ENCODE results near the gene SRA1.
"Not testable (repeated sequence)": the region's sequence is repeated elsewhere in the genome, so short reads cannot be mapped to it uniquely, and the experiment has no call there.

SRA1 gene

GRCh38 chr5:140557136-140557805 lies at the start of gene SRA1:
Gene SRA1, minus strand, starts transcription at chr5:140557473. Its CDS starts 21 bp downstream, at chr5:140557452.
- FAIRE-seq (no peak), DNase-seq (ENCODE audit: insufficient read length, low spot score) (peak; percentile 92)
- TF ChIP-seq POLR2A (IDR thresholded peaks at IDR 0.05; ENCODE audit: low read depth, low read length) = peak; percentile 98

DNA sequence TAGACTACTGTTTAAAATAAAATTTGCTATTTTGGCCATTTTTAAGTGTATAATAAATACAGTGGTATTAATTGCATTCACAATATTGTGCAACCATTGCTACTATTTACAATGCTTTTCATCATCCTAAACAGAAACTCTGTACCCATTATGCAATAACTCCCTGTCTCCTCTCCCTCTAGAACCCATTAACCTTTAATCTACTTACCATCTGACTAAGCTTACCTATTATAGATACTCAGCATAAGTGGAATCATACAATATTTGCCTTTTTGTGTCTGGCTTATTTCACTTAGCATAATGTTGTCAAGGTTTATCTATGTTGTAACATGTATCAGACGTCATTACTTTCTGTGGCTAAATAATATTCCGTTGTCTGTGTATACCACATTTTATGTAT lies 49.8 kb upstream of the SRA1 start:
- TF ChIP-seq POLR2A (IDR thresholded peaks at IDR 0.05; ENCODE audit: low read depth, low read length) = no peak
- DNase-seq (ENCODE audit: insufficient read length, low spot score) = no peak
- no peak for FAIRE-seq

- FAIRE-seq (no peak), DNase-seq (ENCODE audit: insufficient read length, low spot score) (no peak)
- no peak for TF ChIP-seq POLR2A (IDR thresholded peaks at IDR 0.05; ENCODE audit: low read depth, low read length)
Observed at GRCh38 chr5:140605879-140606278, 48.6 kb upstream of the SRA1 start.

DNA sequence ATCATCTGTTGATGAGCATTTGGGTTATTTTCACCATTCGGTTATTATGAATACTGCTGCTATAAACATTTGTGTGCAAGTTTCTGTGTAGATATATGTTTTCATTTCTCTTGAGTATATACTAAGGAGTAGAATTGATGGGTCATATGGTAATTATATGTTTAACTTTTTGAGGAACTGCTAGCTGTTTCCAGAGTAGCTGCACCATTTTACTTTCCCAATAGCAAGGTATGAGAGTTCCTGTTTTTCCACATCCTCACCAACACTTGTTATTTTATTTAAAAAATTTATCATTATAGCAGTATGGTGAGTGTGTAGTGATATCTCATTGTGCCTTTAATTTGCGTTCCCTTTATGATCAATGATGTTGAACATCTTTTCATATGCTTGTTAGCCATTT lies 46.5 kb upstream of the SRA1 start:
- no peak for TF ChIP-seq POLR2A (IDR thresholded peaks at IDR 0.05; ENCODE audit: low read depth, low read length)
- no peak for DNase-seq (ENCODE audit: insufficient read length, low spot score)
- FAIRE-seq = no peak

DNA sequence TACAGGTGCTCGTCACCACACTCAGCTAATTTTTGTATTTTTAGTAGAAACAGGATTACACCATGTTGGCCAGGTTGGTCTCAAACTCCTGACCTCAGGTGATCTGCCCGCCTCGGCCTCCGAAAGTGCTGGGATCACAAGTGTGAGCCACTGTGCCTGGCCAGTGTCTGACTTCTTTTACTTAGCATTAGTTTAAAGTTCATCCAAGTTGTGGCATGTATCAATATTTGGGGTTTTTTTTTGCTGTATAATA lies 46.1 kb upstream of the SRA1 start:
- not testable (repeated sequence) for DNase-seq (ENCODE audit: insufficient read length, low spot score); FAIRE-seq

- FAIRE-seq (no peak), DNase-seq (ENCODE audit: insufficient read length, low spot score) (no peak)
- no peak for TF ChIP-seq POLR2A (IDR thresholded peaks at IDR 0.05; ENCODE audit: low read depth, low read length)
Observed at GRCh38 chr5:140602147-140602546, 44.9 kb upstream of the SRA1 start.

- no peak for DNase-seq (ENCODE audit: insufficient read length, low spot score)
- TF ChIP-seq POLR2A (IDR thresholded peaks at IDR 0.05; ENCODE audit: low read depth, low read length) = no peak
- FAIRE-seq = no peak
Observed at GRCh38 chr5:140600096-140600495, 42.8 kb upstream of the SRA1 start.

DNA sequence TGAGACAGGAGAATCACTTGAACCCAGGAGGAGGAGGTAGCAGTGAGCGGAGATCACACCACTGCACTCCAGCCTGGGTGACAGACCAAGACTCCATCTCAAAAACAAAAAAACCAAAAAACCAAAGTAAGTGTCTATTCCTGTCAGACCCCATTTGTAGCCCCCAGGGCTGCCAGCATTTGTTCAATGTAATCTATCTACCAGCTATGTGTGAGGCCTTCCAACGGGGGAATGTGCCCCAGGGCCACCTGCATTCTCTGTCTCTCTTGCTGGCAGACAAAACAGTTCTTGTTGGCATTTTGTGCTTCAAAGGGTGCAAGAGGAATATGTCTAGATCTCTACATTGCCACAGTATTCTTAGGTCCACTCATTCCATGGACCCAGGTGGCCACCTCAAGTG lies 41.6 kb upstream of the SRA1 start:
- no peak for FAIRE-seq
- TF ChIP-seq POLR2A (IDR thresholded peaks at IDR 0.05; ENCODE audit: low read depth, low read length) = no peak
- no peak for DNase-seq (ENCODE audit: insufficient read length, low spot score)

- no peak for TF ChIP-seq POLR2A (IDR thresholded peaks at IDR 0.05; ENCODE audit: low read depth, low read length)
- DNase-seq (ENCODE audit: insufficient read length, low spot score) = no peak
- no peak for FAIRE-seq
Observed at GRCh38 chr5:140596321-140596741, 39.1 kb upstream of the SRA1 start.

DNA sequence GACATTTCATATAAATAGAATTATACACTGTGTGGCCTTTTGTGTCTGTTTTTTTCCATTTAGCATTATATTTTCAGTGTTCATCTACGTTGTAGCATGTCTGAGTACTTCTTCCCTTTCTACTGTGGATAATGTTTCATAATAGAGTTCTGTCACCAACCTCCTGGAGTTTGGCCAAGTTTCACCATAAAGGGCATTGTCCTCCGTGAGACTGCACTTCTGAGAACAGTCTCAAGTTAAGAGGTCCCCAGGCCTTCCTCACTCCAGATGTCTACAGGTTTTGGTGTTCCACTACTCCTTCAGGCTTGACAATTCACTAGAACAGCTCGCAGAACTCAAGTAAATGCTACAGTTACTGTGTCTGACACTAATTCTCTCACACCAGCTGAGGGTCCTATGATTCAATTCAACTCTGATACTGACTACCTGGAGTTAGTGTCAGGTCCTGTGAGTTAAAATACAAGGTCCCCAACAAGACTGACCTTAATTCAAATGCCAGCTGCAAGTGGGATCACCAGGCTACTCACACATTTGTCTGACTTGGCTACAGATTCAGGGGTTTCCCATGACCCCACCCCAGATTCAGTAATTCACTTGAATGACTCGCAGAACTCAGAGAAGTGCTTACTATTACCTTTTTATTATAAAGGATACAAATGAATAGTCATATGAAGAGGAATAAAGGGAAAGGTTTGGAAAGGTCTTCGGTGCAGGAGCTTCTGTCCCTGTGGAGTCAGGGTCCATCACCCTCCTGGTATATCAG lies 38.4 kb upstream of the SRA1 start:
- FAIRE-seq (no peak), DNase-seq (ENCODE audit: insufficient read length, low spot score) (no peak)
- TF ChIP-seq POLR2A (IDR thresholded peaks at IDR 0.05; ENCODE audit: low read depth, low read length) = no peak

GRCh38 chr5:140594169-140594568 lies 36.9 kb upstream of the SRA1 start:
- no peak for DNase-seq (ENCODE audit: insufficient read length, low spot score)
- TF ChIP-seq POLR2A (IDR thresholded peaks at IDR 0.05; ENCODE audit: low read depth, low read length) = no peak
- no peak for FAIRE-seq

DNA sequence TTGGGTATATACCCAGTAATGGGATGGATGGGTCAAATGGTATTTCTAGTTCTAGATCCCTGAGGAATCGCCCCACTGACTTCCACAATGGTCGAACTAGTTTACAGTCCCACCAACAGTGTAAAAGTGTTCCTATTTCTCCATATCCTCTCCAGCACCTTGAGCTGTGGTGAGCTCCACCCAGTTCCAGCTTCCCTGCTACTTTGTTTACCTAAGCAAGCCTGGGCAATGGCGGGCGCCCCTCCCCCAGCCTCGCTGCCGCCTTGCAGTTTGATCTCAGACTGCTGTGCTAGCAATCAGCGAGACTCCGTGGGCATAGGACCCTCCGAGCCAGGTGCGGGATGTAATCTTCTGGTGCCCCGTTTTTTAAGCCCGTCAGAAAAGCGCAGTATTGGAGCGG lies 35.8 kb upstream of the SRA1 start:
- DNase-seq (ENCODE audit: insufficient read length, low spot score); FAIRE-seq: not testable (repeated sequence)

DNA sequence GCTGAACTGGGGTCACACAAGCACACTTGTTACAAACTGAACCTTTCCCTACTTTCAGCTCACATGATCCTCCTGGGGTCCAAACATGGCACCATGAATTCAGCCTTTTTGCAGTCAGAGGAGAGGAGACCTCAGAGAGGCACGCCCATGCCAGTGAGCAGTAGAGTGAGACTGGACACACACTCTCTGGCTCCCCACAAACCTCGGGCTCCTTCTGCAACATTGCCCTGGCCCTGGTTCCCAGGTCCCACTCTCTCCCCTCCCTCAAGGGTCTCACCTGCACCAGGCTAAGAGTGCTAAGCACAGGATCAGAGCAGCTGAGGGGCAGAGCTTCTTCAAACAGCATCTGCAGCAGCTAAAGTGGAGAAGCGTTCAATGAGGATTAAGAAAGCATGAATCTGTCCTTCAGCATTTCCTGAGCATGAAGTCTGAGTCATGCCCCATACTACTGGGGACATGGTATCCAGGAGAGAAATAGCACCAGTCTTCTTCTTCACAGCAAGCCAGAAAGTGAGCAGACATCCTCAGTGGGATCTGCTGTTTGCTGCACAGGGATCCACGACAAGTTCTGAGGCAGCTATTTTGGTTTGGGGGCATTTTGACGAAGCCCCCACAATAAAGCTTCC lies 34.6 kb upstream of the SRA1 start:
- TF ChIP-seq POLR2A (IDR thresholded peaks at IDR 0.05; ENCODE audit: low read depth, low read length) = no peak
- FAIRE-seq (no peak), DNase-seq (ENCODE audit: insufficient read length, low spot score) (peak; percentile 59)

DNA sequence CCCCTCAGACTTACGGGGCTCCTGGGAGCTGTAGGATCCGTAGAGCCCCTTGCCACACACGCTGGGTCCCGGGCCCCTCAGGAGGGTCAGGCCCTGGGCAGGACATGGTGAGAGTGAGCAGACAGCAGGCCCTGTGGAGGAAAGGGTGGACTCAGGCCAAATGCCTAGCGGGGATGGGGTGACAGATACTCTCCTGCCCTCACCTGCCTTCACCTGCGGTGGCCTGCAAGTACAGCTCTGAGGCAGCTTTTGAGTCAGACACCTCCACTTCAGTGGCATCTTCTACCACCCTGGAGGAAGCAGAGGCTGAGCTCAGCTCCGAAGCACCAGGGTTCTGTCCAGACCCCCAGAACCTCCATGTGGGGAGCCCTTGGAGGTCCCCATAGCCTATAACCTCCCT lies 33.6 kb upstream of the SRA1 start:
- TF ChIP-seq POLR2A (IDR thresholded peaks at IDR 0.05; ENCODE audit: low read depth, low read length) = no peak
- FAIRE-seq (no peak), DNase-seq (ENCODE audit: insufficient read length, low spot score) (no peak)

Data from H54 (cell line).